K562 (cell line): ENCODE data around the gene NUDT5. TPM values are rescaled to one million over a fixed set of nuclear protein-coding genes. Genes with fewer than 3 reads are reported as not detected.

Experiments used
- ATAC-seq: fragments of 200-7000 bp; cut with Tn5 transposase; 3 replicates; pipeline ENCODE4 v1.9.1; 2020; ENCODE audit warnings: moderate library complexity
- BruUV-seq: library from RNA; stranded (reverse); fragments of 400-500 nt; replicated peaks from 2 replicates; lab custom pipeline; 2021; lab: Mats Ljungman, UMichigan
- CTCF ChIA-PET: fragments of 300-600 bp; formaldehyde crosslinking; extraction: SDS; loops from one replicate; lab custom pipeline; 2021; ENCODE audit warnings: low intra/inter-chr PET ratio; lab: Yijun Ruan, JAX
- POLR2A ChIA-PET: fragments of 300-600, 350-650 bp; sonication (Branson Sonifier 250); formaldehyde crosslinking; extraction: SDS; loops from one replicate; lab custom pipeline; 2021; ENCODE audit warnings: antibody characterized with exemption, inconsistent platforms; lab: Yijun Ruan, JAX
- DNase-seq, 4 experiments: peaks; one replicate each; pipeline versions ENCODE4 v3.0.0 to v3.0.0-alpha.2; 2011 to 2018; ENCODE audit warnings: low spot score in 3 of 4, mixed read lengths in 3 of 4; ENCODE audit errors: extremely low read depth in 1 of 4
- FAIRE-seq: peaks from 2 replicates; lab custom pipeline; 2011; peaks lifted over from hg19 to GRCh38; lab: Jason Lieb, UNC
- H2AFZ ChIP-seq: 2 replicates; pipeline ENCODE4 v1.6.0; 2011; ENCODE audit warnings: low read depth, low read length, control low read depth, inconsistent platforms
- H3K27ac ChIP-seq: fragments of 200-600 bp; 3 replicates; pipeline ENCODE4 v1.8.0; 2011; ENCODE audit warnings: low read depth, mild to moderate bottlenecking, control low read depth, inconsistent platforms, low read length, moderate library complexity, mixed read lengths; ENCODE audit errors: extremely low read depth
- H3K27me3 ChIP-seq, 2 experiments: fragments of 300-600 bp in 1 of 2; 2 replicates in 1 of 2; 3 replicates in 1 of 2; pipeline versions ENCODE4 v1.6.0 to v1.8.0; 2011; ENCODE audit warnings: inconsistent platforms in 2 of 2, low read length in 2 of 2, mild to moderate bottlenecking in 1 of 2, mixed read lengths in 1 of 2, moderate library complexity in 1 of 2; ENCODE audit not compliant: control insufficient read depth in 2 of 2, insufficient read depth in 2 of 2
- H3K36me3 ChIP-seq: fragments of 300-600 bp; 3 replicates; pipeline ENCODE4 v1.8.0; 2011; ENCODE audit warnings: mild to moderate bottlenecking, low read length, inconsistent platforms; ENCODE audit not compliant: control insufficient read depth, insufficient read depth
- H3K4me1 ChIP-seq, 2 experiments: fragments of 200-600 bp in 1 of 2; replicated peaks in 1 of 2; 2 replicates in 1 of 2; 3 replicates in 1 of 2; pipeline versions ENCODE4 v1.5.1 to v1.8.0; 2011; ENCODE audit warnings: inconsistent platforms in 2 of 2, low read length in 2 of 2, mild to moderate bottlenecking in 1 of 2, mixed read lengths in 1 of 2, moderate library complexity in 1 of 2; ENCODE audit not compliant: control insufficient read depth in 2 of 2, insufficient read depth in 2 of 2
- H3K4me2 ChIP-seq: 2 replicates; pipeline ENCODE4 v1.6.1; 2011; ENCODE audit warnings: low read length, control low read depth, inconsistent platforms, mixed read lengths; ENCODE audit not compliant: insufficient read depth
- H3K4me3 ChIP-seq: fragments of 200-600 bp; sonication (generic), shearing (Covaris generic); 2 replicates; pipeline ENCODE4 v1.5.1; 2016; ENCODE audit warnings: control low read depth, inconsistent platforms
- H3K79me2 ChIP-seq: fragments of 200-600 bp; 3 replicates; pipeline ENCODE4 v1.8.0; 2011; ENCODE audit warnings: low read length, inconsistent platforms; ENCODE audit not compliant: control insufficient read depth, insufficient read depth
- H3K9ac ChIP-seq, 2 experiments: 2 replicates each; pipeline versions ENCODE4 v1.6.0 to v1.6.1; 2011; ENCODE audit warnings: low read depth in 2 of 2, low read length in 2 of 2, control low read depth in 1 of 2, inconsistent platforms in 1 of 2, mild to moderate bottlenecking in 1 of 2, mixed read lengths in 1 of 2; ENCODE audit not compliant: insufficient read depth in 1 of 2
- H3K9me1 ChIP-seq: one replicate; pipeline ENCODE4 v1.6.0; 2011; ENCODE audit warnings: inconsistent platforms, mild to moderate bottlenecking, low read length, moderate library complexity; ENCODE audit not compliant: control insufficient read depth, insufficient read depth
- H3K9me3 ChIP-seq: replicated peaks from 2 replicates; pipeline ENCODE4 v1.5.1; 2011; ENCODE audit warnings: low read depth, low read length, inconsistent platforms; ENCODE audit not compliant: control insufficient read depth, insufficient read depth
- H4K20me1 ChIP-seq: replicated peaks from 2 replicates; pipeline ENCODE4 v1.6.1; 2011; ENCODE audit warnings: low read length, inconsistent platforms, mixed read lengths; ENCODE audit not compliant: control insufficient read depth, insufficient read depth
- CTBP1 ChIP-seq: fragments of 450-650 bp; IDR thresholded peaks from 2 replicates; pipeline ENCODE4 v1.6.1; 2016; ENCODE audit warnings: borderline replicate concordance
- E2F3 ChIP-seq: fragments of 250-450 bp; sonication (Bioruptor Pico); IDR thresholded peaks from 2 replicates; pipeline ENCODE4 v1.4.0; 2020; ENCODE audit warnings: mild to moderate bottlenecking
- ELF4 ChIP-seq: fragments of 450-650 bp; formaldehyde crosslinking; IDR thresholded peaks from 2 replicates; pipeline ENCODE4 v1.4.0; 2022; ENCODE audit warnings: missing genetic modification characterization
- GABPB2 ChIP-seq: fragments of 250-450 bp; sonication (Bioruptor Pico); conservative IDR thresholded peaks from 2 replicates; pipeline ENCODE4 v1.5.1; 2021; ENCODE audit warnings: mild to moderate bottlenecking
- IFI16 ChIP-seq: fragments of 250-450 bp; sonication (Bioruptor Pico); IDR thresholded peaks from 2 replicates; pipeline ENCODE4 v2.1.2; 2022; ENCODE audit warnings: mild to moderate bottlenecking, inconsistent platforms
- L3MBTL2 ChIP-seq: fragments of 450-650 bp; IDR thresholded peaks from 2 replicates; pipeline ENCODE4 v1.6.1; 2016; ENCODE audit warnings: mild to moderate bottlenecking, moderate library complexity
- MYC ChIP-seq, 2 experiments: fragments of 250-450 bp in 1 of 2; sonication (Bioruptor Pico) in 1 of 2; IDR thresholded peaks; 2 replicates each; pipeline versions ENCODE4 v1.5.1 to v1.6.1; 2012 to 2021; ENCODE audit warnings: low read depth in 2 of 2, borderline replicate concordance in 1 of 2, improper control_type of control experiment in 1 of 2, low read length in 1 of 2, mild to moderate bottlenecking in 1 of 2, moderate library complexity in 1 of 2
- NR4A1 ChIP-seq, 2 experiments: fragments of 250-450 bp in 1 of 2; fragments of 450-650 bp in 1 of 2; sonication (Bioruptor Pico) in 1 of 2; IDR thresholded peaks; 2 replicates each; pipeline versions ENCODE4 v1.4.0 to v1.6.1; 2016 to 2020; ENCODE audit warnings: mild to moderate bottlenecking in 2 of 2, missing compliant biosample characterization in 1 of 2, missing genetic modification characterization in 1 of 2, moderate library complexity in 1 of 2
- RB1 ChIP-seq: fragments of 450-650 bp; IDR thresholded peaks from 2 replicates; pipeline ENCODE4 v1.6.1; 2017; ENCODE audit warnings: low read depth, mild to moderate bottlenecking
- SIRT6 ChIP-seq: IDR thresholded peaks from one replicate; pipeline ENCODE4 v1.6.1; 2012; ENCODE audit warnings: low read depth, mild to moderate bottlenecking, control low read depth, inconsistent platforms, low read length, moderate library complexity
- SNIP1 ChIP-seq: fragments of 450-650 bp; IDR thresholded peaks from 2 replicates; pipeline ENCODE4 v1.7.1; 2017; ENCODE audit warnings: low read depth, mild to moderate bottlenecking
- ZKSCAN1 ChIP-seq: fragments of 150-350 bp; IDR thresholded peaks from 2 replicates; pipeline ENCODE4 v1.6.1; 2016; ENCODE audit warnings: low read depth, low read length
- ZNF224 ChIP-seq: sonication (generic); formaldehyde crosslinking; IDR thresholded peaks from 2 replicates; pipeline ENCODE4 v1.8.0; 2022; ENCODE audit warnings: mild to moderate bottlenecking, missing genetic modification reagents
- ZNF589 ChIP-seq: fragments of 200-800 bp; sonication (Bioruptor generic); IDR thresholded peaks from 2 replicates; pipeline ENCODE4 v1.6.1; 2016; ENCODE audit warnings: low read depth, missing genetic modification characterization, missing compliant biosample characterization
- ZNF77 ChIP-seq: fragments of 250-450 bp; sonication (Bioruptor Pico); IDR thresholded peaks from 2 replicates; pipeline ENCODE4 v1.5.0; 2020
- WGBS: fragments of 100-300 bp; shearing (Covaris generic); methylation state at CpG from one replicate; pipeline ENCODE4 v1.1.6; 2016; ENCODE audit warnings: low coverage, mixed read lengths; ENCODE audit not compliant: insufficient coverage; ENCODE audit errors: missing lambda C conversion rate; 5-methylcytosine and 5-hydroxymethylcytosine counted together
- in situ Hi-C: fragments of 300-500 bp; cut with MboI; formaldehyde crosslinking; loops from 4 replicates; pipeline ENCODE4 v1.15.0; 2018; ENCODE audit warnings: inconsistent platforms, mixed read lengths
- intact Hi-C: fragments of 100-400 bp; cut with micrococcal nuclease; formaldehyde crosslinking; loops from 2 replicates; pipeline ENCODE4 v1.14.2; 2022
- polyA plus RNA-seq, 8 experiments: library from polyadenylated mRNA; depleted of rRNA in 4 of 8; stranded (reverse) in 5 of 8; unstranded in 3 of 8; fragments of >200 nt; fragmentation: Nextera tagmentation in 2 of 8; fragmentation: Illumina TruSeq in 1 of 8; extraction: Ambion mirVana in 2 of 8; extraction: Trizol in 1 of 8; gene quantifications; 2 replicates each; pipeline versions ENCODE4 v1.2.1 to v1.2.3, GENCODE V29; 2011 to 2014; ENCODE audit warnings: inconsistent platforms in 1 of 8, missing spikeins in 1 of 8
- total RNA-seq, 7 experiments: library from RNA; depleted of rRNA in 6 of 7; stranded (reverse); fragments of >200 nt in 6 of 7; fragmentation: Illumina TruSeq in 2 of 7; extraction: Trizol in 2 of 7; gene quantifications; 2 replicates each; pipeline versions ENCODE4 v1.2.1 to v1.2.3, GENCODE V29; 2011 to 2021; ENCODE audit warnings: low replicate concordance in 1 of 7

NUDT5 gene
- total and polyA plus RNA-seq, 9 of the 15 experiments (the other 6 are each of a cell fraction or from before 2014, with no cell fraction given), result 87.7 to 422 (median 186) TPM

GRCh38 chr10:12241810-12242529 lies 46.3 kb upstream of the NUDT5 start:
- no peak overlapping the region for H2AFZ ChIP-seq

More at GRCh38 chr10:12241810-12242529, 46.3 kb upstream of the NUDT5 start:
- in situ Hi-C loops, result no loop called here
- Histone ChIP-seq H3K36me3 (peaks cover 83% of the 10 kb centered on the region), H3K79me2 (peaks cover 4% of the 10 kb centered on the region; the same call in 1 of the 3 replicates), H4K20me1 (0 out of 2 replicates have a peak, but pooled peaks cover 3% of the 10 kb centered on the region), H3K4me3 (no peak overlapping the region), H3K4me2 (no peak overlapping the region), H3K9me1 (no peaks in the 10 kb centered on the region), H3K27ac (no peak overlapping the region), H3K27me3 (no peaks in the 10 kb centered on the region), H3K9ac (no peak overlapping the region; a peak in 1 of 4 replicates), H3K9me3 (no peaks in the 10 kb centered on the region), H3K4me1 (no peaks in the 10 kb centered on the region)
- POLR2A ChIA-PET, result interaction anchor here (0.7 to 1.0 kb wide), 2 partner anchors 24 to 91 kb away, joined by 3 read pairs; no protein-coding TSS in a partner anchor
- TF ChIP-seq SIRT6 (no peak), NR4A1 (CRISPR knock-in tag; IDR thresholded peaks at IDR 0.05) (no peak), NR4A1 (tag; IDR thresholded peaks at IDR 0.05) (no peak), ZNF589 (no peak), RB1 (no peak), MYC (IDR thresholded peaks at IDR 0.05; ENCODE audit: low read depth, low read length) (no peak), MYC (CRISPR knock-in tag; IDR thresholded peaks at IDR 0.05; ENCODE audit: borderline replicate concordance, low read depth) (no peak), L3MBTL2 (no peak), IFI16 (CRISPR knock-in tag) (no peak), ZKSCAN1 (no peak), E2F3 (CRISPR knock-in tag) (no peak), SNIP1 (no peak), ELF4 (CRISPR knock-in tag) (no peak), ZNF224 (CRISPR knock-in tag) (no peak), GABPB2 (no peak), CTBP1 (no peak), ZNF77 (no peak)
- ATAC-seq (no peak), DNase-seq (no peak), FAIRE-seq (no peak)
- CTCF ChIA-PET, result no interaction called here
- WGBS, result 91% methylated on average over 17 of the region's 19 CpGs
- BruUV-seq, result no TSS peak
- intact Hi-C loops, result no loop called here
